Neural cell (in vitro differentiated cells): Measurements from ENCODE around the gene VWA5B1. TPM values are rescaled to one million over a fixed set of nuclear protein-coding genes. Genes with fewer than 3 reads are reported as not detected.

Experiments
- H2AFZ ChIP-seq: fragments of 200-600, 300-800 bp; sonication (generic), shearing (Covaris generic); 2 replicates; pipeline ENCODE4 v1.6.0; 2014; ENCODE audit warnings: low read depth, mild to moderate bottlenecking, antibody characterized with exemption, low read length, moderate library complexity
- H3F3A ChIP-seq: fragments of 200-600 bp; shearing (Covaris generic); 2 replicates; pipeline ENCODE4 v1.6.1; 2016; ENCODE audit warnings: mild to moderate bottlenecking, moderate library complexity, mixed read lengths, antibody characterized with exemption, low read length; ENCODE audit not compliant: insufficient read depth, poor library complexity, severe bottlenecking
- H3K27ac ChIP-seq: fragments of 200-600, 300-800 bp; sonication (generic), shearing (Covaris generic); 2 replicates; pipeline ENCODE4 v1.5.1; 2014; ENCODE audit warnings: mild to moderate bottlenecking, low read length, moderate library complexity
- H3K27me3 ChIP-seq: fragments of 300-800, 200-600 bp; sonication (generic), shearing (Covaris generic); 2 replicates; pipeline ENCODE4 v1.6.0; 2014; ENCODE audit warnings: mild to moderate bottlenecking, low read depth, low read length, moderate library complexity; ENCODE audit not compliant: insufficient read depth
- H3K36me3 ChIP-seq: fragments of 300-800, 200-600 bp; sonication (generic), shearing (Covaris generic); 2 replicates; pipeline ENCODE4 v1.5.1; 2014; ENCODE audit warnings: mild to moderate bottlenecking, antibody characterized with exemption, low read length, moderate library complexity; ENCODE audit not compliant: insufficient read depth
- H3K4me2 ChIP-seq: fragments of 300-800, 200-600 bp; sonication (generic), shearing (Covaris generic); 2 replicates; pipeline ENCODE4 v1.6.0; 2014; ENCODE audit warnings: mild to moderate bottlenecking, low read length
- H3K4me3 ChIP-seq: fragments of 300-800, 200-600 bp; sonication (generic), shearing (Covaris generic); 2 replicates; pipeline ENCODE4 v1.5.1; 2014; ENCODE audit warnings: mild to moderate bottlenecking, low read length, moderate library complexity
- H3K79me2 ChIP-seq: fragments of 200-600 bp; shearing (Covaris generic); replicated peaks from 2 replicates; pipeline ENCODE4 v1.6.0; 2014; ENCODE audit warnings: mild to moderate bottlenecking, low read length, moderate library complexity; ENCODE audit not compliant: insufficient read depth
- H3K9ac ChIP-seq: fragments of 300-800, 200-600 bp; sonication (generic), shearing (Covaris generic); 2 replicates; pipeline ENCODE4 v1.6.1; 2016; ENCODE audit warnings: mild to moderate bottlenecking, low read length, mixed read lengths
- H3K9me2 ChIP-seq: fragments of 200-600 bp; shearing (Covaris generic); 2 replicates; pipeline ENCODE4 v1.6.1; 2016; ENCODE audit warnings: mild to moderate bottlenecking, low read length, mixed read lengths; ENCODE audit not compliant: insufficient read depth
- H3K9me3 ChIP-seq: fragments of 200-600, 300-800 bp; sonication (generic), shearing (Covaris generic); 2 replicates; pipeline ENCODE4 v1.6.1; 2016; ENCODE audit warnings: mild to moderate bottlenecking, mixed run types, low read length, moderate library complexity, mixed read lengths
- H4K20me1 ChIP-seq: fragments of 200-600 bp; shearing (Covaris generic); 2 replicates; pipeline ENCODE4 v1.6.1; 2016; ENCODE audit warnings: mild to moderate bottlenecking, mixed run types; ENCODE audit not compliant: insufficient read depth
- EP300 ChIP-seq: fragments of 450-650 bp; conservative IDR thresholded peaks from 2 replicates; pipeline ENCODE4 v1.6.1; 2014; ENCODE audit warnings: antibody characterized with exemption, mild to moderate bottlenecking, moderate library complexity; ENCODE audit not compliant: poor library complexity, severe bottlenecking
- EZH2 ChIP-seq: fragments of 200-600, 300-800 bp; shearing (Covaris generic), sonication (generic); IDR thresholded peaks from 2 replicates; pipeline ENCODE4 v1.6.1; 2014; ENCODE audit warnings: antibody characterized with exemption, low read length, borderline replicate concordance, mild to moderate bottlenecking; ENCODE audit not compliant: insufficient read depth, poor library complexity, severe bottlenecking
- MXI1 ChIP-seq: fragments of 450-650 bp; conservative IDR thresholded peaks from 2 replicates; pipeline ENCODE4 v1.6.1; 2014; ENCODE audit warnings: antibody characterized with exemption, mild to moderate bottlenecking; ENCODE audit not compliant: poor library complexity, severe bottlenecking
- POLR2AphosphoS5 ChIP-seq: IDR thresholded peaks from 2 replicates; pipeline ENCODE4 v1.6.1; 2012
- RAD21 ChIP-seq: fragments of 450-650 bp; conservative IDR thresholded peaks from 2 replicates; pipeline ENCODE4 v1.6.1; 2014; ENCODE audit warnings: antibody characterized with exemption, mild to moderate bottlenecking, moderate library complexity
- SMC3 ChIP-seq: fragments of 450-650 bp; conservative IDR thresholded peaks from 2 replicates; pipeline ENCODE4 v1.6.1; 2014; ENCODE audit warnings: antibody characterized with exemption, mild to moderate bottlenecking, moderate library complexity; ENCODE audit not compliant: poor library complexity
- TAF1 ChIP-seq: IDR thresholded peaks from 2 replicates; pipeline ENCODE4 v1.6.1; 2012; ENCODE audit warnings: low read depth
- polyA plus RNA-seq: library from polyadenylated mRNA; depleted of rRNA; stranded (reverse); fragments of >200 nt; gene quantifications from 2 replicates; pipeline ENCODE4 v1.2.3, GENCODE V29; 2014
- TF ChIP-seq, protein P1 (sequence below): fragments of 450-650 bp; IDR thresholded peaks from 2 replicates; pipeline ENCODE4 v1.5.1; 2014; ENCODE audit warnings: antibody characterized with exemption, mild to moderate bottlenecking, moderate library complexity; ENCODE audit not compliant: poor library complexity, severe bottlenecking
- TF ChIP-seq, protein P2 (sequence below): IDR thresholded peaks from 2 replicates; pipeline ENCODE4 v1.6.1; 2012; ENCODE audit warnings: borderline replicate concordance

Gene VWA5B1
- polyA plus RNA-seq, 1 donor from 2014 or later, result 0.27 TPM

DNA sequence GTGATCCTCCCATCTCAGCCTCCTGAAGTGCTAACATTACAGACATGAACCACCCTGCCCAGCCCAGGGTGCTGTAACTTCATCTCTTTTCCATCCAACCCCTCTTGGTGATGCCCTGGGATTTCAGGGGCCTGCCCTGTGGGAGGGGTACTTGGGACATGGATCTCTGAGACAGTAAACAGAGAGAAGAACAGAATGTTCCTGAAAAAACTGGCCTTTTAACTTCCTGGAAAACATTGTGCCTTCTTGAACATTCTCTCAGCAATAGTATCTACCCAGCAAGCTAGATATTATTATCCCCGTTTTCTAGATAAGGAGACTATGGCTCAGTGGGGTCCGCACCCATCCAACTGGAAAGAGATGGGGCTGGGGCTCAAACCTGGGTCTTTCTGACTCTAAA is 57.0 kb downstream of the VWA5B1 start (continued):
- TF ChIP-seq POLR2AphosphoS5, result no peak

DNA sequence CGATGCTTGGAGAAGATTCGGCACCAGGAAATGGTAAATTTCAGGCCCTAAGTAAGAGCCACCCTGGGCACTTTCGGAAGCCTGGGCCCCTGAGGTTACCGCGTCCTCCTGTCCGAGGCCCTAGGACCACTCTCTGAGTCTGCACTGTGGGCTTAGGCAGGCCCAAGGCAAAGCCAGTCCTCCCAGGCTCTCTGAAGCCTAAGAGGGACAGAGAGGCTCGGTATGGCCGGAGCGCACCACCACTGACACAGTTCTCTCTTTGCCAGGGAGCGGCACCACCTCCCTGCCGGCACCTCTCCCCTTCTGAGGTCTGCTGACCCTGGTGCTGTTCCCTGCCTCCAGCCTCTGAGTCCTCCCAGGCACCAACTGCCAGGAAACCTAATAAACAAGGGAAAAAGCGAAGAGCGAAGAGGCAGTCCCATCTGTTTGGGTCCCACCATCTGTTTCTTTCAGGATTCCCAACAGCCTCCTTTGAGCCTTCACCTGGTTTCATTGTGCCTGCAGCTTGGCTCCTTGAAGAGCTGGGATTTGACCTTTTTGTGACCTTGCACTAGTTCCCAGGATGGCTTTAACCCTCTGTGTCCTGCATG is 57.7 kb downstream of the VWA5B1 start:
- Histone ChIP-seq H3K36me3 (no peaks in the 10 kb centered on the region), H4K20me1 (no peaks in the 10 kb centered on the region), H3F3A (no peaks in the 10 kb centered on the region), H2AFZ (no peak overlapping the region), H3K27me3 (no peaks in the 10 kb centered on the region), H3K79me2 (no peaks in the 10 kb centered on the region), H3K9me3 (no peaks in the 10 kb centered on the region), H3K9me2 (no peaks in the 10 kb centered on the region), H3K9ac (no peak overlapping the region), H3K4me3 (no peak overlapping the region), H3K27ac (no peak overlapping the region), H3K4me2 (no peak overlapping the region)
- no peak for TF ChIP-seq EZH2
- TF ChIP-seq RAD21, result no peak
- no peak for TF ChIP-seq EP300
- TF ChIP-seq, protein P1, sequence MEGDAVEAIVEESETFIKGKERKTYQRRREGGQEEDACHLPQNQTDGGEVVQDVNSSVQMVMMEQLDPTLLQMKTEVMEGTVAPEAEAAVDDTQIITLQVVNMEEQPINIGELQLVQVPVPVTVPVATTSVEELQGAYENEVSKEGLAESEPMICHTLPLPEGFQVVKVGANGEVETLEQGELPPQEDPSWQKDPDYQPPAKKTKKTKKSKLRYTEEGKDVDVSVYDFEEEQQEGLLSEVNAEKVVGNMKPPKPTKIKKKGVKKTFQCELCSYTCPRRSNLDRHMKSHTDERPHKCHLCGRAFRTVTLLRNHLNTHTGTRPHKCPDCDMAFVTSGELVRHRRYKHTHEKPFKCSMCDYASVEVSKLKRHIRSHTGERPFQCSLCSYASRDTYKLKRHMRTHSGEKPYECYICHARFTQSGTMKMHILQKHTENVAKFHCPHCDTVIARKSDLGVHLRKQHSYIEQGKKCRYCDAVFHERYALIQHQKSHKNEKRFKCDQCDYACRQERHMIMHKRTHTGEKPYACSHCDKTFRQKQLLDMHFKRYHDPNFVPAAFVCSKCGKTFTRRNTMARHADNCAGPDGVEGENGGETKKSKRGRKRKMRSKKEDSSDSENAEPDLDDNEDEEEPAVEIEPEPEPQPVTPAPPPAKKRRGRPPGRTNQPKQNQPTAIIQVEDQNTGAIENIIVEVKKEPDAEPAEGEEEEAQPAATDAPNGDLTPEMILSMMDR, result no peak
- no peak for TF ChIP-seq SMC3
- TF ChIP-seq, protein P2, sequence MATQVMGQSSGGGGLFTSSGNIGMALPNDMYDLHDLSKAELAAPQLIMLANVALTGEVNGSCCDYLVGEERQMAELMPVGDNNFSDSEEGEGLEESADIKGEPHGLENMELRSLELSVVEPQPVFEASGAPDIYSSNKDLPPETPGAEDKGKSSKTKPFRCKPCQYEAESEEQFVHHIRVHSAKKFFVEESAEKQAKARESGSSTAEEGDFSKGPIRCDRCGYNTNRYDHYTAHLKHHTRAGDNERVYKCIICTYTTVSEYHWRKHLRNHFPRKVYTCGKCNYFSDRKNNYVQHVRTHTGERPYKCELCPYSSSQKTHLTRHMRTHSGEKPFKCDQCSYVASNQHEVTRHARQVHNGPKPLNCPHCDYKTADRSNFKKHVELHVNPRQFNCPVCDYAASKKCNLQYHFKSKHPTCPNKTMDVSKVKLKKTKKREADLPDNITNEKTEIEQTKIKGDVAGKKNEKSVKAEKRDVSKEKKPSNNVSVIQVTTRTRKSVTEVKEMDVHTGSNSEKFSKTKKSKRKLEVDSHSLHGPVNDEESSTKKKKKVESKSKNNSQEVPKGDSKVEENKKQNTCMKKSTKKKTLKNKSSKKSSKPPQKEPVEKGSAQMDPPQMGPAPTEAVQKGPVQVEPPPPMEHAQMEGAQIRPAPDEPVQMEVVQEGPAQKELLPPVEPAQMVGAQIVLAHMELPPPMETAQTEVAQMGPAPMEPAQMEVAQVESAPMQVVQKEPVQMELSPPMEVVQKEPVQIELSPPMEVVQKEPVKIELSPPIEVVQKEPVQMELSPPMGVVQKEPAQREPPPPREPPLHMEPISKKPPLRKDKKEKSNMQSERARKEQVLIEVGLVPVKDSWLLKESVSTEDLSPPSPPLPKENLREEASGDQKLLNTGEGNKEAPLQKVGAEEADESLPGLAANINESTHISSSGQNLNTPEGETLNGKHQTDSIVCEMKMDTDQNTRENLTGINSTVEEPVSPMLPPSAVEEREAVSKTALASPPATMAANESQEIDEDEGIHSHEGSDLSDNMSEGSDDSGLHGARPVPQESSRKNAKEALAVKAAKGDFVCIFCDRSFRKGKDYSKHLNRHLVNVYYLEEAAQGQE, result no peak
- TF ChIP-seq MXI1, result no peak
- no peak for TF ChIP-seq TAF1
- TF ChIP-seq POLR2AphosphoS5, result no peak

DNA sequence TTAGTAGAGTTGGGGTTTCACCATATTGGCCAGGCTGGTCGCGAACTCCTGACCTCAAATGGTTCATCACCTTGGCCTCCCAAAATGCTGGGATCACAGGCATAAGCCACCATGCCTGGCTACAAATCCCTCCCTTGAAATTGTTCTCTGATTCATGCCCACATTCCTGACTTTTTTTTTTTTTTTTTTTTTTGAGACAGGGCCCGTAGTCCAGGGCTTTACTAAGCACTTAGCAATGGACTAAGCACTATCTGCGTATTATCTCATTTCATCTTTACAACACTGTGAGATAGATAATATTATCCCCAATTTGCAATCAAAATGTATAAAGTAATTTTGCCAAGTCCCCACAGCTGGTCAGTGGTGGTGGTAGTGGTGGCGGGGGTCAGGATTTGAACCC is 58.9 kb downstream of the VWA5B1 start:
- H3K36me3 ChIP-seq, result no peaks in the 10 kb centered on the region
- H2AFZ ChIP-seq, result no peak overlapping the region
- H3K9me3 ChIP-seq, result no peaks in the 10 kb centered on the region
- no peaks in the 10 kb centered on the region for H3K27me3 ChIP-seq
- H4K20me1 ChIP-seq, result no peaks in the 10 kb centered on the region
- H3K79me2 ChIP-seq, result no peaks in the 10 kb centered on the region
- no peak overlapping the region for H3K9ac ChIP-seq
- H3K4me3 ChIP-seq, result no peak overlapping the region
- TF ChIP-seq, protein P2, result no peak
- no peak for TF ChIP-seq EP300
- H3K9me2 ChIP-seq, result no peaks in the 10 kb centered on the region
- no peaks in the 10 kb centered on the region for H3F3A ChIP-seq
- H3K4me2 ChIP-seq, result no peak overlapping the region
- H3K27ac ChIP-seq, result no peak overlapping the region
